Lower leg skin (tissue), 4 donors: ENCODE measurements around the gene EXPH5. TPM values are rescaled to one million over a fixed set of nuclear protein-coding genes. Genes with fewer than 3 reads are reported as not detected.

Source experiments
- DNase-seq, 2 donors: peaks; one replicate each; pipeline ENCODE4 v3.0.0-alpha.2; 2019; ENCODE audit warnings: low spot score in 2 of 2
- H3K4me3 ChIP-seq: fragments of 200-600 bp; sonication (generic); 2 replicates; pipeline ENCODE4 v1.5.1; 2017; ENCODE audit warnings: mild to moderate bottlenecking, low read depth; ENCODE audit not compliant: poor library complexity, severe bottlenecking
- CTCF ChIP-seq, 3 donors: fragments of 450-650 bp; IDR thresholded peaks; one replicate each; pipeline ENCODE4 v1.5.1; 2016; ENCODE audit warnings: antibody characterized with exemption in 3 of 3, mild to moderate bottlenecking in 3 of 3, moderate library complexity in 2 of 3
- POLR2A ChIP-seq, 2 donors: fragments of 450-650 bp; IDR thresholded peaks; one replicate each; pipeline ENCODE4 v1.6.1; 2016 to 2017; ENCODE audit warnings: antibody characterized with exemption in 2 of 2, mild to moderate bottlenecking in 1 of 2, moderate library complexity in 1 of 2
- WGBS, 2 donors: methylation state at CpG; one replicate each; pipeline ENCODE4 v1.1.5; 2018; 5-methylcytosine and 5-hydroxymethylcytosine counted together
- intact Hi-C: fragments of 100-400 bp; cut with DNase I; formaldehyde crosslinking; loops from one replicate; pipeline ENCODE4 v1.15.0; 2023; ENCODE audit warnings: low total_unique reads
- total RNA-seq, 4 donors: library from RNA; depleted of rRNA; stranded (reverse); fragments of >200 nt; gene quantifications; one replicate each; pipeline ENCODE4 v1.1.0, GENCODE V29; 2016

EXPH5 gene
- total RNA-seq, 4 donors from 2014 or later, result 122 to 160 (median 139) TPM

- no peak for DNase-seq
- intact Hi-C loops, result no loop called here
- TF ChIP-seq CTCF (IDR thresholded peaks at IDR 0.05) (no peak), POLR2A (IDR thresholded peaks at IDR 0.05) (no peak)
- H3K4me3 ChIP-seq, result no peak overlapping the region
Observed at GRCh38 chr11:108541531-108541930, 52.0 kb downstream of the EXPH5 start.

- 50 to 51% methylated on average over 4 of the region's 4 CpGs for WGBS, 2 donors
- TF ChIP-seq CTCF (IDR thresholded peaks at IDR 0.05) (no peak), POLR2A (IDR thresholded peaks at IDR 0.05) (no peak)
- DNase-seq, result peak in 1 of 2 donors; percentile 34
- intact Hi-C loops, result no loop called here
- H3K4me3 ChIP-seq, result no peak overlapping the region
Observed at GRCh38 chr11:108538502-108538901, 55.1 kb downstream of the EXPH5 start.

- peak in 1 of 2 donors; percentile 47 for DNase-seq
- TF ChIP-seq CTCF (IDR thresholded peaks at IDR 0.05) (no peak), POLR2A (IDR thresholded peaks at IDR 0.05) (no peak)
- intact Hi-C loops, result no loop called here
- 20 to 29% methylated on average over 8 of the region's 8 CpGs for WGBS, 2 donors
- no peak overlapping the region for H3K4me3 ChIP-seq
Observed at GRCh38 chr11:108538022-108538424, 55.5 kb downstream of the EXPH5 start.

- WGBS, 2 donors, result 56 to 59% methylated on average over 5 of the region's 5 CpGs
- peak in 1 of 2 donors; percentile 37 for DNase-seq
- TF ChIP-seq POLR2A (IDR thresholded peaks at IDR 0.05), result no peak
- no peak for TF ChIP-seq CTCF (IDR thresholded peaks at IDR 0.05)
- intact Hi-C loops, result no loop called here
- H3K4me3 ChIP-seq, result no peak overlapping the region
Observed at GRCh38 chr11:108536783-108537182, 56.8 kb downstream of the EXPH5 start.

GRCh38 chr11:108535384-108535955 lies 58.1 kb downstream of the EXPH5 start:
- no peak overlapping the region for H3K4me3 ChIP-seq
- DNase-seq, result peak in 1 of 2 donors; percentile 42
- TF ChIP-seq POLR2A (IDR thresholded peaks at IDR 0.05), result no peak
- no peak for TF ChIP-seq CTCF (IDR thresholded peaks at IDR 0.05)
- intact Hi-C loops, result no loop called here
- 57 to 66% methylated on average over 6 of the region's 6 CpGs for WGBS, 2 donors

- DNase-seq, result peak in 1 of 2 donors; percentile 29
- no peak overlapping the region for H3K4me3 ChIP-seq
- intact Hi-C loops, result no loop called here
- 66 to 68% methylated on average over 2 of the region's 2 CpGs for WGBS, 2 donors
- TF ChIP-seq CTCF (IDR thresholded peaks at IDR 0.05) (no peak), POLR2A (IDR thresholded peaks at IDR 0.05) (no peak)
Observed at GRCh38 chr11:108534274-108534882, 59.2 kb downstream of the EXPH5 start.
